Lower leg skin (tissue), 3 donors: Measurements from ENCODE around the gene TBC1D8.

Experiments
- POLR2A ChIP-seq, 2 donors: fragments of 450-650 bp; IDR thresholded peaks; one replicate each; pipeline ENCODE4 v1.6.1; 2016 to 2017; ENCODE audit warnings: antibody characterized with exemption in 2 of 2, mild to moderate bottlenecking in 1 of 2, moderate library complexity in 1 of 2
- TF ChIP-seq, protein P1 (sequence below), 3 donors: fragments of 450-650 bp; IDR thresholded peaks; one replicate each; pipeline ENCODE4 v1.5.1; 2016; ENCODE audit warnings: antibody characterized with exemption in 3 of 3, mild to moderate bottlenecking in 3 of 3, moderate library complexity in 2 of 3

DNA sequence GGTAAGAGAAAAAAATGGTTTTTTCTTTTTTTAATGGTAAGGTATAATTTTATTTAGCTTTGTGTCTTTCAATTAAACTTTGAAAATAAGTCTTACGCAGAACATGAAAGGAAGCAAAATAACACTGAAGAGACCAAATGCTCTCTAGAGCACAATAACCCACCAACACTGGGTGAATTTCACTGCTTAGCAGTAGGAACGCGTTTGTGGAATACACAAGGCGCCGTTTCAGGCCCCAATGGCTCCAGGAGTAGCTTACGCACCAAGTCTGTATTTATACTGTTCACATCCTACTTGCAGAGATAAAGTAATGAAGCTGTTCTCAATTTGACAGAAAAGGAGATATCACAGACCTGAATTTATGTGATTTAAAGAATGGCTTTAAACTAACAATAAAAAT lies 125.6 kb downstream of the TBC1D8 start:
- TF ChIP-seq, protein P1, sequence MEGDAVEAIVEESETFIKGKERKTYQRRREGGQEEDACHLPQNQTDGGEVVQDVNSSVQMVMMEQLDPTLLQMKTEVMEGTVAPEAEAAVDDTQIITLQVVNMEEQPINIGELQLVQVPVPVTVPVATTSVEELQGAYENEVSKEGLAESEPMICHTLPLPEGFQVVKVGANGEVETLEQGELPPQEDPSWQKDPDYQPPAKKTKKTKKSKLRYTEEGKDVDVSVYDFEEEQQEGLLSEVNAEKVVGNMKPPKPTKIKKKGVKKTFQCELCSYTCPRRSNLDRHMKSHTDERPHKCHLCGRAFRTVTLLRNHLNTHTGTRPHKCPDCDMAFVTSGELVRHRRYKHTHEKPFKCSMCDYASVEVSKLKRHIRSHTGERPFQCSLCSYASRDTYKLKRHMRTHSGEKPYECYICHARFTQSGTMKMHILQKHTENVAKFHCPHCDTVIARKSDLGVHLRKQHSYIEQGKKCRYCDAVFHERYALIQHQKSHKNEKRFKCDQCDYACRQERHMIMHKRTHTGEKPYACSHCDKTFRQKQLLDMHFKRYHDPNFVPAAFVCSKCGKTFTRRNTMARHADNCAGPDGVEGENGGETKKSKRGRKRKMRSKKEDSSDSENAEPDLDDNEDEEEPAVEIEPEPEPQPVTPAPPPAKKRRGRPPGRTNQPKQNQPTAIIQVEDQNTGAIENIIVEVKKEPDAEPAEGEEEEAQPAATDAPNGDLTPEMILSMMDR (IDR thresholded peaks at IDR 0.05) = no peak
- TF ChIP-seq POLR2A (IDR thresholded peaks at IDR 0.05) = no peak
